Measurements from ENCODE around the gene UHRF2. TPM values are rescaled to one million over a fixed set of nuclear protein-coding genes. Genes with fewer than 3 reads are reported as not detected.

The UHRF2 gene
- total RNA-seq, 3 donors from 2014 or later: 61.0 to 95.6 (median 62.6) TPM

GRCh38 chr9:6488395-6488794, 75.4 kb downstream of the UHRF2 start:
- no peak for DNase-seq (ENCODE audit: low spot score in 2 of 2)
- peaks cover 5% of the 10 kb centered on the region for H3K36me3 ChIP-seq

DNA sequence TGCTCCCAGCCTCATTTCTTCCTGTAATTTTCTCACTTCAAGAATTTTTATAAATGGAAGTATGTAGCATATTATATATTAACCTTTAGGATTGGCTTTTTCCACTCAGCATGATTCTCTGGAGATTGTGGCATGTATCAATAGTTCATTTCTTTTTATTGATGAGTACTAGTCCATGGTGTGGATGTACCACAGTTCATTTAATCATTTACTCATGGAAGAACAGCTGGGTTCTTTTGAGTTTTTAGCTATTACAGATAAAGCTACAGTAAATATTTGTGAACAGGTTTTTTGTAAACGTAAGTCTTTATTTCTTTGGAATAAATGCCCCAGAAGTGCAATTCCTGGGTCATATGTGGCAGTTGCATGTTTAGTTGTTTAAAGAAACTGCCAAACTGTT, 76.1 kb downstream of the UHRF2 start:
- H3K36me3 ChIP-seq: peaks cover 5% of the 10 kb centered on the region

More at GRCh38 chr9:6488395-6488794, 75.4 kb downstream of the UHRF2 start:
- intact Hi-C loops (cut with DNase I; ENCODE audit: low total_unique reads): no loop called here
- no peak overlapping the region for H3K27ac ChIP-seq
- no peaks in the 10 kb centered on the region for H3K9me3 ChIP-seq
- H3K4me3 ChIP-seq: no peak overlapping the region
- TF ChIP-seq POLR2A (IDR thresholded peaks at IDR 0.05) (no peak), POLR2AphosphoS5 (IDR thresholded peaks at IDR 0.05) (no peak)
- TF ChIP-seq, protein P1, sequence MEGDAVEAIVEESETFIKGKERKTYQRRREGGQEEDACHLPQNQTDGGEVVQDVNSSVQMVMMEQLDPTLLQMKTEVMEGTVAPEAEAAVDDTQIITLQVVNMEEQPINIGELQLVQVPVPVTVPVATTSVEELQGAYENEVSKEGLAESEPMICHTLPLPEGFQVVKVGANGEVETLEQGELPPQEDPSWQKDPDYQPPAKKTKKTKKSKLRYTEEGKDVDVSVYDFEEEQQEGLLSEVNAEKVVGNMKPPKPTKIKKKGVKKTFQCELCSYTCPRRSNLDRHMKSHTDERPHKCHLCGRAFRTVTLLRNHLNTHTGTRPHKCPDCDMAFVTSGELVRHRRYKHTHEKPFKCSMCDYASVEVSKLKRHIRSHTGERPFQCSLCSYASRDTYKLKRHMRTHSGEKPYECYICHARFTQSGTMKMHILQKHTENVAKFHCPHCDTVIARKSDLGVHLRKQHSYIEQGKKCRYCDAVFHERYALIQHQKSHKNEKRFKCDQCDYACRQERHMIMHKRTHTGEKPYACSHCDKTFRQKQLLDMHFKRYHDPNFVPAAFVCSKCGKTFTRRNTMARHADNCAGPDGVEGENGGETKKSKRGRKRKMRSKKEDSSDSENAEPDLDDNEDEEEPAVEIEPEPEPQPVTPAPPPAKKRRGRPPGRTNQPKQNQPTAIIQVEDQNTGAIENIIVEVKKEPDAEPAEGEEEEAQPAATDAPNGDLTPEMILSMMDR (IDR thresholded peaks at IDR 0.05): no peak
- H3K27me3 ChIP-seq: no peaks in the 10 kb centered on the region
- H3K4me1 ChIP-seq: no peaks in the 10 kb centered on the region

DNA sequence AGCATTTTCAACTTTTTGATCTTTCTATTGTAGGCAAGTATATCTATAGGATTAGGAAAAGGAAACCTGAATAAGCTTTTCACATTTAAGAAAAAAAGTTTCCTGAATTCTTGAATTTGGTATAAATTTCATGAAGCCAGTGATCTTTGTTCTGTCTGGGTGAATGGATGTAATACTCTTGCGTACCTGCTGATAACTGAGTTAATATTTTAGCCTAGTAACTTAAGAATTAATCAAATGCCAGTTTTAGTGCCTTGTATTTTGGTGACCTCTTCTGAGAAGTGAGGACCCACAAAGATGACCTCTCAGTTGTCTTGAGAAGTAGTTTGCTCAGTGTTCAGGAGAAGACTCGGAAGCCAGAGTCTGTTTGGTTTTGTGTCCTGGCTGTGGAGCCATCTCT, 77.9 kb downstream of the UHRF2 start:
- H3K27me3 ChIP-seq: no peaks in the 10 kb centered on the region
- H3K9me3 ChIP-seq: no peaks in the 10 kb centered on the region
- H3K27ac ChIP-seq: no peak overlapping the region
- TF ChIP-seq, protein P1 (IDR thresholded peaks at IDR 0.05): no peak
- TF ChIP-seq POLR2A (IDR thresholded peaks at IDR 0.05) (no peak), POLR2AphosphoS5 (IDR thresholded peaks at IDR 0.05) (no peak)
- no peak for DNase-seq (ENCODE audit: low spot score in 2 of 2)
- no peak overlapping the region for H3K4me3 ChIP-seq
- intact Hi-C loops (cut with DNase I; ENCODE audit: low total_unique reads): no loop called here
- no peaks in the 10 kb centered on the region for H3K4me1 ChIP-seq
- peaks cover 2% of the 10 kb centered on the region for H3K36me3 ChIP-seq

More for the DNA sequence above, 76.1 kb downstream of the UHRF2 start:
- Histone ChIP-seq H3K4me1 (no peaks in the 10 kb centered on the region), H3K27ac (no peak overlapping the region), H3K9me3 (no peaks in the 10 kb centered on the region), H3K4me3 (no peak overlapping the region), H3K27me3 (no peaks in the 10 kb centered on the region)
- intact Hi-C loops (cut with DNase I; ENCODE audit: low total_unique reads): no loop called here
- TF ChIP-seq POLR2A (IDR thresholded peaks at IDR 0.05): no peak
- TF ChIP-seq, protein P1 (IDR thresholded peaks at IDR 0.05): no peak
- no peak for TF ChIP-seq POLR2AphosphoS5 (IDR thresholded peaks at IDR 0.05)
- DNase-seq (ENCODE audit: low spot score in 2 of 2): no peak

- DNase-seq (ENCODE audit: low spot score in 2 of 2): no peak
- H3K36me3 ChIP-seq: no peaks in the 10 kb centered on the region
- H3K4me3 ChIP-seq: no peak overlapping the region
- H3K27ac ChIP-seq: no peak overlapping the region
- H3K9me3 ChIP-seq: no peaks in the 10 kb centered on the region
- no peaks in the 10 kb centered on the region for H3K27me3 ChIP-seq
- no peaks in the 10 kb centered on the region for H3K4me1 ChIP-seq
- no peak for TF ChIP-seq POLR2AphosphoS5 (IDR thresholded peaks at IDR 0.05)
- TF ChIP-seq, protein P1 (IDR thresholded peaks at IDR 0.05): no peak
- intact Hi-C loops (cut with DNase I; ENCODE audit: low total_unique reads): no loop called here
Measured at GRCh38 chr9:6495466-6495865, 82.5 kb downstream of the UHRF2 start.

GRCh38 chr9:6498982-6499381, 86.0 kb downstream of the UHRF2 start:
- H3K9me3 ChIP-seq: no peaks in the 10 kb centered on the region
- intact Hi-C loops (cut with DNase I; ENCODE audit: low total_unique reads): no loop called here
- no peaks in the 10 kb centered on the region for H3K36me3 ChIP-seq
- DNase-seq (ENCODE audit: low spot score in 2 of 2): no peak
- H3K27me3 ChIP-seq: no peaks in the 10 kb centered on the region
- H3K4me1 ChIP-seq: no peaks in the 10 kb centered on the region
- no peak overlapping the region for H3K4me3 ChIP-seq
- H3K27ac ChIP-seq: no peak overlapping the region
- TF ChIP-seq, protein P1 (IDR thresholded peaks at IDR 0.05): no peak
- TF ChIP-seq POLR2A (IDR thresholded peaks at IDR 0.05) (no peak), POLR2AphosphoS5 (IDR thresholded peaks at IDR 0.05) (no peak)

Data from breast epithelium (tissue), 4 donors.